GM23338 (cell line): Measurements from ENCODE around the gene LMAN1L. TPM values are rescaled to one million over a fixed set of nuclear protein-coding genes. Genes with fewer than 3 reads are reported as not detected.

Source experiments
- ATAC-seq: fragments of 200-7000 bp; cut with Tn5 transposase; 3 replicates; pipeline ENCODE4 v1.9.1; 2020
- DNase-seq: peaks from one replicate; pipeline ENCODE4 v3.0.0-alpha.2; 2015; ENCODE audit warnings: low spot score
- H2AFZ ChIP-seq: fragments of 200-600 bp; sonication (generic); 2 replicates; pipeline ENCODE4 v1.8.0; 2016; ENCODE audit warnings: antibody characterized with exemption, mild to moderate bottlenecking, moderate library complexity
- H3F3A ChIP-seq: fragments of 200-600 bp; sonication (generic); replicated peaks from 2 replicates; pipeline ENCODE4 v1.8.0; 2017; ENCODE audit warnings: antibody characterized with exemption, mixed run types, low read depth
- H3K27ac ChIP-seq: fragments of 200-600 bp; sonication (generic); 2 replicates; pipeline ENCODE4 v1.6.1; 2016; ENCODE audit warnings: low read depth
- H3K27me3 ChIP-seq: fragments of 200-600 bp; sonication (generic); 2 replicates; pipeline ENCODE4 v1.8.0; 2016; ENCODE audit warnings: mild to moderate bottlenecking, mixed run types, moderate library complexity; ENCODE audit not compliant: insufficient read depth
- H3K36me3 ChIP-seq: fragments of 200-600 bp; sonication (generic); 2 replicates; pipeline ENCODE4 v1.8.0; 2016; ENCODE audit warnings: mild to moderate bottlenecking; ENCODE audit not compliant: insufficient read depth
- H3K4me1 ChIP-seq: fragments of 200-600 bp; sonication (generic); 2 replicates; pipeline ENCODE4 v1.8.0; 2016; ENCODE audit warnings: mild to moderate bottlenecking, moderate library complexity; ENCODE audit not compliant: insufficient read depth
- H3K4me2 ChIP-seq: fragments of 200-600 bp; sonication (generic); 2 replicates; pipeline ENCODE4 v1.7.1; 2017; ENCODE audit warnings: mixed run types
- H3K4me3 ChIP-seq: fragments of 200-600 bp; sonication (generic); 2 replicates; pipeline ENCODE4 v1.6.1; 2016; ENCODE audit warnings: mixed run types
- H3K79me2 ChIP-seq: fragments of 200-600 bp; sonication (generic); replicated peaks from 2 replicates; pipeline ENCODE4 v1.8.0; 2017; ENCODE audit warnings: mild to moderate bottlenecking; ENCODE audit not compliant: insufficient read depth
- H3K9me2 ChIP-seq: fragments of 200-600 bp; sonication (generic); 2 replicates; pipeline ENCODE4 v1.8.0; 2017; ENCODE audit not compliant: insufficient read depth
- H4K20me1 ChIP-seq: fragments of 200-600 bp; sonication (generic); replicated peaks from 2 replicates; pipeline ENCODE4 v1.8.0; 2017; ENCODE audit warnings: mild to moderate bottlenecking; ENCODE audit not compliant: insufficient read depth
- H3K27ac Mint-ChIP-seq: 2 replicates; pipeline ENCODE4 v1.8.0; 2020; ENCODE audit warnings: inconsistent platforms, mild to moderate bottlenecking, moderate library complexity, mixed read lengths
- H3K27me3 Mint-ChIP-seq: 3 replicates; pipeline ENCODE4 v1.8.0; 2022; ENCODE audit warnings: low read depth, mild to moderate bottlenecking, moderate library complexity, mixed read lengths, inconsistent platforms; ENCODE audit not compliant: insufficient read depth, poor library complexity
- H3K36me3 Mint-ChIP-seq: 3 replicates; pipeline ENCODE4 v1.8.0; 2021; ENCODE audit warnings: low read depth, mild to moderate bottlenecking, inconsistent platforms, moderate library complexity, mixed read lengths
- H3K4me1 Mint-ChIP-seq: 3 replicates; pipeline ENCODE4 v1.8.0; 2020; ENCODE audit warnings: mild to moderate bottlenecking, inconsistent platforms, mixed read lengths
- H3K4me3 Mint-ChIP-seq: 3 replicates; pipeline ENCODE4 v1.8.0; 2021; ENCODE audit warnings: moderate library complexity, mild to moderate bottlenecking, inconsistent platforms, mixed read lengths
- H3K9me3 Mint-ChIP-seq: 3 replicates; pipeline ENCODE4 v1.8.0; 2020; ENCODE audit warnings: moderate library complexity, mild to moderate bottlenecking, inconsistent platforms, mixed read lengths
- EZH2phosphoT487 ChIP-seq: fragments of 200-600 bp; sonication (generic); IDR thresholded peaks from one replicate; pipeline ENCODE4 v1.8.1; 2018; ENCODE audit warnings: antibody characterized with exemption; ENCODE audit not compliant: unreplicated experiment
- JUNB ChIP-seq: IDR thresholded peaks from one replicate; pipeline ENCODE4 v1.6.1; 2016; ENCODE audit warnings: antibody characterized with exemption; ENCODE audit not compliant: unreplicated experiment
- NANOG ChIP-seq: IDR thresholded peaks from 2 replicates; pipeline ENCODE4 v1.6.1; 2016; ENCODE audit warnings: antibody characterized with exemption, borderline replicate concordance
- POLR2AphosphoS5 ChIP-seq: IDR thresholded peaks from 2 replicates; pipeline ENCODE4 v1.6.1; 2016; ENCODE audit warnings: antibody characterized with exemption, low read depth
- STAT1 ChIP-seq: IDR thresholded peaks from one replicate; pipeline ENCODE4 v1.6.1; 2016; ENCODE audit warnings: antibody characterized with exemption; ENCODE audit not compliant: unreplicated experiment
- ZNF114 ChIP-seq: fragments of 250-450 bp; sonication (Bioruptor Pico); IDR thresholded peaks from 2 replicates; pipeline ENCODE4 v1.5.0; 2020; ENCODE audit warnings: mild to moderate bottlenecking, moderate library complexity
- ZNF331 ChIP-seq: fragments of 250-450 bp; sonication (Bioruptor Pico); IDR thresholded peaks from 2 replicates; pipeline ENCODE4 v1.5.0; 2020; ENCODE audit warnings: low read depth, mild to moderate bottlenecking, moderate library complexity
- ZNF462 ChIP-seq: fragments of 250-450 bp; sonication (Bioruptor Pico); IDR thresholded peaks from 2 replicates; pipeline ENCODE4 v1.5.0; 2020; ENCODE audit warnings: mild to moderate bottlenecking, moderate library complexity
- polyA plus RNA-seq: library from polyadenylated mRNA; unstranded; fragments of >200 nt; fragmentation: Nextera tagmentation; extraction: Ambion mirVana; gene quantifications from 2 replicates; pipeline ENCODE4 v1.2.1, GENCODE V29; 2016
- total RNA-seq: library from RNA; depleted of rRNA; stranded (reverse); fragments of >200 nt; shearing (Covaris generic); gene quantifications from 2 replicates; pipeline ENCODE4 v1.2.3, GENCODE V29; 2014
- TF ChIP-seq, protein P1 (sequence below): IDR thresholded peaks from one replicate; pipeline ENCODE4 v1.6.1; 2018; ENCODE audit warnings: antibody characterized with exemption; ENCODE audit not compliant: unreplicated experiment

LMAN1L gene
- total and polyA plus RNA-seq, 2 experiments from 2014 or later, result not detected

DNA sequence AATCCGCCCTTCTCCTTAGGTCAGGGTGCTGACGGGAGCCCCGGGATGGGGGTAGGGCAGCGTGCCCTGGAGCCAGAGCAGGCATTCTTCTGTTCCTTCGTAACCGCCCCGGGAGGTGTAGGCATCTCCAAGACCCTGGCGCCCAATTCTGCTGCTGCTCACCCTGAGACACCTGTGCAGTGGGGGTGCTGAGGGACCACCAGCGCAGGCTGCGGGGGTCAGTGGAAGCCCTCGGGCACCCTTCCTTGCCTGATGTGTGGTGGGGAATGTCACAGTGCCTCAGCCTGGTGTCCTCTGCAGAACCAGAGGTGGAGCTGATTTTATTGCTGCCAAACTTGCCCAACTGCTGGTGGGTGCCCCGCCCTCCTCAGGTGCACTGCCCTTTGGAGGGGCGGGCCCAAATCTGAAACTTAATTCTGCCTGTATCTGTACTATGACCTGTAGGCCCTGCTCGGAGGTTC lies 23.4 kb upstream of the LMAN1L start:
- Histone ChIP-seq H3K27ac (no peak overlapping the region), H3K4me1 (peaks cover 25% of the 10 kb centered on the region), H3K36me3 (no peaks in the 10 kb centered on the region), H3K79me2 (peaks cover 16% of the 10 kb centered on the region), H3K27me3 (no peaks in the 10 kb centered on the region), H3K9me2 (no peaks in the 10 kb centered on the region), H3K4me2 (peak overlapping the region; percentile 69), H3F3A (peaks cover 7% of the 10 kb centered on the region), H4K20me1 (peaks cover 51% of the 10 kb centered on the region), H3K4me3 (no peak overlapping the region), H2AFZ (no peak overlapping the region)
- DNase-seq (no peak), ATAC-seq (peak; percentile 16)
- Mint-ChIP-seq H3K27ac (no peak overlapping the region), H3K27me3 (peaks cover 19% of the 10 kb centered on the region), H3K4me1 (peaks cover 31% of the 10 kb centered on the region), H3K36me3 (no peaks in the 10 kb centered on the region), H3K9me3 (no peaks in the 10 kb centered on the region), H3K4me3 (peak overlapping the region; percentile 11; the same call in 1 of the 3 replicates)
- TF ChIP-seq, protein P1, sequence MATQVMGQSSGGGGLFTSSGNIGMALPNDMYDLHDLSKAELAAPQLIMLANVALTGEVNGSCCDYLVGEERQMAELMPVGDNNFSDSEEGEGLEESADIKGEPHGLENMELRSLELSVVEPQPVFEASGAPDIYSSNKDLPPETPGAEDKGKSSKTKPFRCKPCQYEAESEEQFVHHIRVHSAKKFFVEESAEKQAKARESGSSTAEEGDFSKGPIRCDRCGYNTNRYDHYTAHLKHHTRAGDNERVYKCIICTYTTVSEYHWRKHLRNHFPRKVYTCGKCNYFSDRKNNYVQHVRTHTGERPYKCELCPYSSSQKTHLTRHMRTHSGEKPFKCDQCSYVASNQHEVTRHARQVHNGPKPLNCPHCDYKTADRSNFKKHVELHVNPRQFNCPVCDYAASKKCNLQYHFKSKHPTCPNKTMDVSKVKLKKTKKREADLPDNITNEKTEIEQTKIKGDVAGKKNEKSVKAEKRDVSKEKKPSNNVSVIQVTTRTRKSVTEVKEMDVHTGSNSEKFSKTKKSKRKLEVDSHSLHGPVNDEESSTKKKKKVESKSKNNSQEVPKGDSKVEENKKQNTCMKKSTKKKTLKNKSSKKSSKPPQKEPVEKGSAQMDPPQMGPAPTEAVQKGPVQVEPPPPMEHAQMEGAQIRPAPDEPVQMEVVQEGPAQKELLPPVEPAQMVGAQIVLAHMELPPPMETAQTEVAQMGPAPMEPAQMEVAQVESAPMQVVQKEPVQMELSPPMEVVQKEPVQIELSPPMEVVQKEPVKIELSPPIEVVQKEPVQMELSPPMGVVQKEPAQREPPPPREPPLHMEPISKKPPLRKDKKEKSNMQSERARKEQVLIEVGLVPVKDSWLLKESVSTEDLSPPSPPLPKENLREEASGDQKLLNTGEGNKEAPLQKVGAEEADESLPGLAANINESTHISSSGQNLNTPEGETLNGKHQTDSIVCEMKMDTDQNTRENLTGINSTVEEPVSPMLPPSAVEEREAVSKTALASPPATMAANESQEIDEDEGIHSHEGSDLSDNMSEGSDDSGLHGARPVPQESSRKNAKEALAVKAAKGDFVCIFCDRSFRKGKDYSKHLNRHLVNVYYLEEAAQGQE, result no peak
- TF ChIP-seq JUNB (no peak), ZNF331 (CRISPR knock-in tag) (no peak), ZNF114 (CRISPR knock-in tag) (no peak), NANOG (no peak), ZNF462 (no peak), STAT1 (no peak), EZH2phosphoT487 (no peak), POLR2AphosphoS5 (no peak)
